Measurements from ENCODE around the gene DNAJC2.

DNA sequence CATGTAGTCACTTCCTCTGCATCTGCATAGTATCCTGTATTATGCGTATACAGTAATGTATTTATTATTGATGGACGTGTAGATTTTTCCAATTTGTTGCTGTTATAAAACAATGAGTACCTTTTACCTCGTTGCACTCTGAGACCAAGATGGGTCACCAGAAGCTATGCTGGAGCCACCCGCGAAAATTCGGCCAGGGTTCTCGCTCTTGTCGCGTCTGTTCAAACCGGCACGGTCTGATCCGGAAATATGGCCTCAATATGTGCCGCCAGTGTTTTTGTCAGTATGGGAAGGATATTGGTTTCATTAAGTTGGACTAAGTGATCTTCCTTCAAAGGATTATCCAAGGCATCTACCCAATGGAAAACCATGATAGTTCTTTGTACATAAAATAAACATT lies 3.9 kb upstream of the DNAJC2 start:
- TF ChIP-seq CTCF (IDR thresholded peaks at IDR 0.05) (no peak), EZH2 (IDR thresholded peaks at IDR 0.05) (no peak), EZH2phosphoT487 (IDR thresholded peaks at IDR 0.05) (no peak)
